Gastrocnemius medialis (tissue), 4 donors: Measurements from ENCODE around the gene DNAH6.

ENCODE experiments used
- POLR2A ChIP-seq, 2 donors: fragments of 450-650 bp; IDR thresholded peaks; one replicate each; pipeline ENCODE4 v1.6.1; 2017; ENCODE audit warnings: antibody characterized with exemption in 2 of 2, mild to moderate bottlenecking in 2 of 2, moderate library complexity in 2 of 2
- TF ChIP-seq, protein P1 (sequence below), 5 experiments: fragments of 450-650 bp in 3 of 5; fragments of 200-600 bp in 2 of 5; sonication (generic) in 2 of 5; IDR thresholded peaks in 4 of 5; conservative IDR thresholded peaks in 1 of 5; 1 replicate in 4 of 5; 2 replicates in 1 of 5; pipeline ENCODE4 v1.5.1; 2016 to 2019; ENCODE audit warnings: antibody characterized with exemption in 5 of 5, mild to moderate bottlenecking in 3 of 5, moderate library complexity in 3 of 5

DNA sequence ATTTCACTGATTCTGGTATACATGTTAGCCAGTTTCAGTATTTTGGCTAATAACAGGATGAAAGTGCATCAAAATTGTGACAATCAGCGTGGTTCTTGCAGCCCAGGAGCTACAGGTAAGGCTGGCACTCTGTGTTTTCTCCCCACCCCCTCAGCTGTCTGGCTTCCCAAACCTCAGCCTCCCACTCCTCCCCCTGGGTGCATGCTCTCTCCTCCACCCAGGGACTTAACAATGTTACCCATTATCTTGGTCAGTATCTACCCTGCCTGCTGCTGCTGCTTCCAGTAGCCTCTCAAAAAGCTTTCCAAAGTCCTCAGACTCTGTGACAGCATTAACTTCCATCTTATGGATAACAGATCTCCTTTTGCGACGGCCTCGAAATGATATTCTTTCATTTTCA is 323.6 kb downstream of the DNAH6 start:
- TF ChIP-seq POLR2A (IDR thresholded peaks at IDR 0.05), result no peak
- TF ChIP-seq, protein P1, sequence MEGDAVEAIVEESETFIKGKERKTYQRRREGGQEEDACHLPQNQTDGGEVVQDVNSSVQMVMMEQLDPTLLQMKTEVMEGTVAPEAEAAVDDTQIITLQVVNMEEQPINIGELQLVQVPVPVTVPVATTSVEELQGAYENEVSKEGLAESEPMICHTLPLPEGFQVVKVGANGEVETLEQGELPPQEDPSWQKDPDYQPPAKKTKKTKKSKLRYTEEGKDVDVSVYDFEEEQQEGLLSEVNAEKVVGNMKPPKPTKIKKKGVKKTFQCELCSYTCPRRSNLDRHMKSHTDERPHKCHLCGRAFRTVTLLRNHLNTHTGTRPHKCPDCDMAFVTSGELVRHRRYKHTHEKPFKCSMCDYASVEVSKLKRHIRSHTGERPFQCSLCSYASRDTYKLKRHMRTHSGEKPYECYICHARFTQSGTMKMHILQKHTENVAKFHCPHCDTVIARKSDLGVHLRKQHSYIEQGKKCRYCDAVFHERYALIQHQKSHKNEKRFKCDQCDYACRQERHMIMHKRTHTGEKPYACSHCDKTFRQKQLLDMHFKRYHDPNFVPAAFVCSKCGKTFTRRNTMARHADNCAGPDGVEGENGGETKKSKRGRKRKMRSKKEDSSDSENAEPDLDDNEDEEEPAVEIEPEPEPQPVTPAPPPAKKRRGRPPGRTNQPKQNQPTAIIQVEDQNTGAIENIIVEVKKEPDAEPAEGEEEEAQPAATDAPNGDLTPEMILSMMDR (IDR thresholded peaks at IDR 0.05 in 4 of 5, conservative IDR thresholded peaks at IDR 0.05 in 1 of 5), result no peak
